ENCODE data around the gene ELOF1.
"Not testable (repeated sequence)": the region's sequence is repeated elsewhere in the genome, so short reads cannot be mapped to it uniquely, and the experiment has no call there.

The ELOF1 gene

GRCh38 chr19:11558881-11559828, at the start of gene ELOF1:
TSS of gene ELOF1 (minus strand) at chr19:11559230. CDS start at chr19:11554347, 4,883 bp downstream.
- peak; percentile 97 for DNase-seq (ENCODE audit: low read depth, low spot score)

GRCh38 chr19:11606484-11606883, 47.5 kb upstream of the ELOF1 start:
- DNase-seq (ENCODE audit: low read depth, low spot score), result no peak

- not testable (repeated sequence) for DNase-seq (ENCODE audit: low read depth, low spot score)
Observed at GRCh38 chr19:11599704-11600103, 40.7 kb upstream of the ELOF1 start.

GRCh38 chr19:11598746-11599145, 39.7 kb upstream of the ELOF1 start:
- DNase-seq (ENCODE audit: low read depth, low spot score), result no peak

GRCh38 chr19:11598103-11598483, 39.1 kb upstream of the ELOF1 start:
- no peak for DNase-seq (ENCODE audit: low read depth, low spot score)

GRCh38 chr19:11597202-11598102, 38.4 kb upstream of the ELOF1 start, which contains the start of gene ZNF627:
TSS of gene ZNF627 (plus strand) at chr19:11597483. CDS start at chr19:11597628, 145 bp downstream.
- DNase-seq (ENCODE audit: low read depth, low spot score), result peak; percentile 95

- no peak for DNase-seq (ENCODE audit: low read depth, low spot score)
Observed at GRCh38 chr19:11596156-11596555, 37.1 kb upstream of the ELOF1 start.

- DNase-seq (ENCODE audit: low read depth, low spot score), result no peak
Observed at GRCh38 chr19:11594084-11594483, 35.1 kb upstream of the ELOF1 start.

GRCh38 chr19:11587975-11588631, 29.1 kb upstream of the ELOF1 start:
- DNase-seq (ENCODE audit: low read depth, low spot score), result no peak

- DNase-seq (ENCODE audit: low read depth, low spot score), result peak; percentile 24
Observed at GRCh38 chr19:11587302-11587974, 28.4 kb upstream of the ELOF1 start.

GRCh38 chr19:11586331-11586730, 27.3 kb upstream of the ELOF1 start:
- DNase-seq (ENCODE audit: low read depth, low spot score), result no peak

GRCh38 chr19:11581740-11582139, 22.7 kb upstream of the ELOF1 start:
- DNase-seq (ENCODE audit: low read depth, low spot score), result no peak

GRCh38 chr19:11580116-11580515, 21.1 kb upstream of the ELOF1 start:
- no peak for DNase-seq (ENCODE audit: low read depth, low spot score)

- DNase-seq (ENCODE audit: low read depth, low spot score), result no peak
Observed at GRCh38 chr19:11578258-11579142, 19.5 kb upstream of the ELOF1 start.

GRCh38 chr19:11577451-11578257, 18.6 kb upstream of the ELOF1 start, which contains the start of gene ACP5:
TSS of gene ACP5 (minus strand) at chr19:11577645. CDS start at chr19:11577317, 328 bp downstream.
- no peak for DNase-seq (ENCODE audit: low read depth, low spot score)

GRCh38 chr19:11576227-11576626, 17.2 kb upstream of the ELOF1 start:
- DNase-seq (ENCODE audit: low read depth, low spot score), result no peak

- DNase-seq (ENCODE audit: low read depth, low spot score), result no peak
Observed at GRCh38 chr19:11574689-11575088, 15.7 kb upstream of the ELOF1 start.

- DNase-seq (ENCODE audit: low read depth, low spot score), result not testable (repeated sequence)
Observed at GRCh38 chr19:11573763-11574162, 14.7 kb upstream of the ELOF1 start.

GRCh38 chr19:11573354-11573753, 14.3 kb upstream of the ELOF1 start:
- not testable (repeated sequence) for DNase-seq (ENCODE audit: low read depth, low spot score)

Data from smooth muscle cell of the brain vasculature (primary cell).